H1 (cell line): ENCODE data around the gene RRH. TPM values are rescaled to one million over a fixed set of nuclear protein-coding genes. Genes with fewer than 3 reads are reported as not detected.
"Not testable (repeated sequence)": the region's sequence is repeated elsewhere in the genome, so short reads cannot be mapped to it uniquely, and the experiment has no call there.

Experiments used
- CTCF ChIA-PET: fragments of 300-600 bp; sonication (Branson Sonifier 250); formaldehyde crosslinking; loops from one replicate; lab custom pipeline; 2021; ENCODE audit not compliant: partially characterized antibody; lab: Charles Lee
- POLR2A ChIA-PET: fragments of 300-600 bp; sonication (Branson Sonifier 250); formaldehyde crosslinking; loops from one replicate; lab custom pipeline; 2021; ENCODE audit warnings: inconsistent platforms; ENCODE audit not compliant: partially characterized antibody; lab: Charles Lee
- DNase-seq, 2 experiments: peaks; one replicate each; pipeline versions ENCODE4 v3.0.0 to v3.0.0-alpha.2; 2010 to 2022; ENCODE audit warnings: low spot score in 2 of 2, low read depth in 1 of 2, mixed read lengths in 1 of 2
- FAIRE-seq: peaks from 2 replicates; lab custom pipeline; 2011; peaks lifted over from hg19 to GRCh38; lab: Jason Lieb, UNC
- H2AFZ ChIP-seq: 2 replicates; pipeline ENCODE4 v1.8.1; 2012; ENCODE audit warnings: low read length, inconsistent platforms
- H2AK5ac ChIP-seq: 2 replicates; pipeline ENCODE4 v1.6.1; 2013; ENCODE audit warnings: low read depth, low read length
- H2BK120ac ChIP-seq: replicated peaks from 2 replicates; pipeline ENCODE3; 2013; ENCODE audit warnings: low read depth, low read length, inconsistent platforms
- H2BK12ac ChIP-seq: 2 replicates; pipeline ENCODE4 v1.6.1; 2013; ENCODE audit warnings: low read depth, low read length
- H2BK15ac ChIP-seq: 2 replicates; pipeline ENCODE4 v1.6.1; 2013; ENCODE audit warnings: low read length
- H2BK20ac ChIP-seq: 2 replicates; pipeline ENCODE4 v1.6.1; 2013; ENCODE audit warnings: low read length
- H2BK5ac ChIP-seq: 2 replicates; pipeline ENCODE4 v1.6.1; 2013; ENCODE audit warnings: low read depth, low read length
- H3K14ac ChIP-seq: 2 replicates; pipeline ENCODE4 v1.6.1; 2013; ENCODE audit warnings: inconsistent platforms; ENCODE audit not compliant: insufficient read length
- H3K18ac ChIP-seq: 2 replicates; pipeline ENCODE4 v1.6.1; 2013; ENCODE audit warnings: low read length; ENCODE audit errors: extremely low read depth
- H3K23ac ChIP-seq: 2 replicates; pipeline ENCODE4 v1.6.1; 2013; ENCODE audit warnings: inconsistent platforms; ENCODE audit not compliant: insufficient read length
- H3K23me2 ChIP-seq: 2 replicates; pipeline ENCODE4 v1.6.1; 2013; ENCODE audit warnings: low read depth, low read length
- H3K27ac ChIP-seq: 2 replicates; pipeline ENCODE4 v1.6.1; 2011; ENCODE audit warnings: low read depth, low read length, inconsistent platforms
- H3K27me3 ChIP-seq, 4 experiments: replicated peaks in 1 of 4; 1 replicate in 1 of 4; 2 replicates in 3 of 4; pipeline versions ENCODE4 v1.6.1 to v1.8.1; 2011 to 2013; ENCODE audit warnings: low read length in 3 of 4, mild to moderate bottlenecking in 3 of 4, inconsistent platforms in 2 of 4, mixed read lengths in 2 of 4, moderate library complexity in 1 of 4; ENCODE audit not compliant: control insufficient read depth in 3 of 4, insufficient read depth in 3 of 4; ENCODE audit errors: extremely low read depth in 1 of 4
- H3K36me3 ChIP-seq, 4 experiments: 2 replicates each; pipeline versions ENCODE4 v1.6.1 to v1.8.1; 2011 to 2013; ENCODE audit warnings: mild to moderate bottlenecking in 4 of 4, low read length in 3 of 4, moderate library complexity in 2 of 4, control low read depth in 1 of 4, inconsistent platforms in 1 of 4; ENCODE audit not compliant: insufficient read depth in 4 of 4, control insufficient read depth in 2 of 4
- H3K4ac ChIP-seq: replicated peaks from 2 replicates; pipeline ENCODE3; 2013; ENCODE audit warnings: low read length, low read depth, mixed read lengths, inconsistent platforms; ENCODE audit not compliant: insufficient read length
- H3K4me1 ChIP-seq, 4 experiments: replicated peaks in 1 of 4; 1 replicate in 1 of 4; 2 replicates in 3 of 4; pipeline versions ENCODE4 v1.6.1 to v1.8.1; 2011 to 2013; ENCODE audit warnings: low read length in 3 of 4, inconsistent platforms in 2 of 4, mixed read lengths in 1 of 4; ENCODE audit not compliant: insufficient read depth in 4 of 4, control insufficient read depth in 3 of 4
- H3K4me2 ChIP-seq, 2 experiments: 2 replicates each; pipeline versions ENCODE4 v1.6.1 to v1.8.1; 2011 to 2013; ENCODE audit warnings: low read depth in 2 of 2, low read length in 2 of 2, control low read depth in 1 of 2, inconsistent platforms in 1 of 2, mild to moderate bottlenecking in 1 of 2; ENCODE audit not compliant: insufficient read depth in 1 of 2
- H3K4me3 ChIP-seq, 4 experiments: fragments of 200-600, 300-600 bp in 1 of 4; sonication (generic), shearing (Covaris generic), sonication (Bioruptor Twin) in 1 of 4; 2 replicates each; pipeline versions ENCODE4 v1.5.1 to v1.8.1; 2011 to 2016; ENCODE audit warnings: low read length in 4 of 4, low read depth in 3 of 4, control low read depth in 2 of 4, inconsistent platforms in 2 of 4, mild to moderate bottlenecking in 2 of 4, mixed read lengths in 1 of 4, moderate library complexity in 1 of 4; ENCODE audit not compliant: insufficient read depth in 2 of 4; ENCODE audit errors: extremely low read depth in 1 of 4
- H3K56ac ChIP-seq: replicated peaks from 2 replicates; pipeline ENCODE3; 2013; ENCODE audit warnings: low read depth, mild to moderate bottlenecking, mixed read lengths, low read length, inconsistent platforms; ENCODE audit not compliant: insufficient read length
- H3K79me1 ChIP-seq: 2 replicates; pipeline ENCODE4 v1.6.1; 2013; ENCODE audit warnings: low read depth, low read length, control low read depth
- H3K79me2 ChIP-seq, 2 experiments: 2 replicates each; pipeline versions ENCODE4 v1.6.1 to v1.8.1; 2012 to 2013; ENCODE audit warnings: low read length in 2 of 2, mild to moderate bottlenecking in 2 of 2, inconsistent platforms in 1 of 2; ENCODE audit not compliant: insufficient read depth in 2 of 2, control insufficient read depth in 1 of 2
- H3K9ac ChIP-seq, 4 experiments: replicated peaks in 1 of 4; 1 replicate in 1 of 4; 2 replicates in 3 of 4; pipeline versions ENCODE4 v1.6.1 to v1.8.1; 2011 to 2013; ENCODE audit warnings: low read depth in 3 of 4, low read length in 3 of 4, control low read depth in 2 of 4, mild to moderate bottlenecking in 2 of 4, moderate library complexity in 2 of 4, inconsistent platforms in 1 of 4; ENCODE audit errors: extremely low read depth in 1 of 4
- H3K9me3 ChIP-seq, 2 experiments: 2 replicates each; pipeline versions ENCODE4 v1.6.1 to v1.8.1; 2012 to 2013; ENCODE audit warnings: mild to moderate bottlenecking in 2 of 2, moderate library complexity in 2 of 2, control low read depth in 1 of 2, inconsistent platforms in 1 of 2, low read depth in 1 of 2, low read length in 1 of 2, mixed read lengths in 1 of 2; ENCODE audit not compliant: insufficient read depth in 2 of 2
- H4K20me1 ChIP-seq, 2 experiments: replicated peaks in 1 of 2; 2 replicates each; pipeline versions ENCODE3 to v1.8.1; 2011 to 2013; ENCODE audit warnings: inconsistent platforms in 2 of 2, low read length in 2 of 2, mild to moderate bottlenecking in 1 of 2; ENCODE audit not compliant: insufficient read depth in 2 of 2, control insufficient read depth in 1 of 2
- H4K5ac ChIP-seq: 2 replicates; pipeline ENCODE4 v1.6.1; 2013; ENCODE audit warnings: low read length, low read depth, mixed read lengths, inconsistent platforms; ENCODE audit not compliant: insufficient read length
- H4K8ac ChIP-seq: 2 replicates; pipeline ENCODE4 v1.8.0; 2013; ENCODE audit warnings: mild to moderate bottlenecking, moderate library complexity, low read length, inconsistent platforms; ENCODE audit not compliant: insufficient read depth; ENCODE audit errors: extremely low read depth
- H4K91ac ChIP-seq: replicated peaks from 2 replicates; pipeline ENCODE3; 2013; ENCODE audit warnings: low read length, mixed read lengths, inconsistent platforms; ENCODE audit not compliant: insufficient read length
- GABPA ChIP-seq: IDR thresholded peaks from 2 replicates; pipeline ENCODE4 v1.6.1; 2011; ENCODE audit warnings: mild to moderate bottlenecking, low read length, moderate library complexity, borderline replicate concordance; ENCODE audit not compliant: insufficient read depth
- WGBS, 2 experiments: shearing (Covaris generic) in 1 of 2; methylation state at CpG; one replicate each; pipeline versions ENCODE4 v1.1.6 to v1.1.7; 2013 to 2015; ENCODE audit warnings: low lambda C conversion rate in 2 of 2, mixed read lengths in 2 of 2, inconsistent platforms in 1 of 2, low coverage in 1 of 2, missing lambda C conversion rate in 1 of 2; ENCODE audit not compliant: insufficient replicate concordance in 2 of 2, insufficient coverage in 1 of 2, insufficient read length in 1 of 2; ENCODE audit errors: extremely low coverage in 1 of 2, missing lambda C conversion rate in 1 of 2; 5-methylcytosine and 5-hydroxymethylcytosine counted together
- polyA plus RNA-seq, 7 experiments: library from polyadenylated mRNA; depleted of rRNA in 3 of 7; stranded (reverse) in 5 of 7; unstranded in 2 of 7; fragments of >200 nt in 5 of 7; fragments of 200-250 nt in 2 of 7; gene quantifications; 1 replicate in 5 of 7; 2 replicates in 1 of 7; 4 replicates in 1 of 7; pipeline versions ENCODE4 v1.2.1 to v1.2.3, GENCODE V29; 2011 to 2013; ENCODE audit warnings: missing spikeins in 2 of 7, mixed read lengths in 2 of 7
- total RNA-seq: library from RNA; stranded (reverse); fragmentation: NEBNext Ultra II Directional; extraction: Animal tissue kit (Norgen Biotek cat#: 25700); gene quantifications from 2 replicates; pipeline ENCODE4 v1.2.1, GENCODE V29; 2021

RRH gene
- total and polyA plus RNA-seq, 2 of the 8 experiments (the other 6 are each of a cell fraction or from before 2014, with no cell fraction given), result 0.38 TPM; not detected in 1

DNA sequence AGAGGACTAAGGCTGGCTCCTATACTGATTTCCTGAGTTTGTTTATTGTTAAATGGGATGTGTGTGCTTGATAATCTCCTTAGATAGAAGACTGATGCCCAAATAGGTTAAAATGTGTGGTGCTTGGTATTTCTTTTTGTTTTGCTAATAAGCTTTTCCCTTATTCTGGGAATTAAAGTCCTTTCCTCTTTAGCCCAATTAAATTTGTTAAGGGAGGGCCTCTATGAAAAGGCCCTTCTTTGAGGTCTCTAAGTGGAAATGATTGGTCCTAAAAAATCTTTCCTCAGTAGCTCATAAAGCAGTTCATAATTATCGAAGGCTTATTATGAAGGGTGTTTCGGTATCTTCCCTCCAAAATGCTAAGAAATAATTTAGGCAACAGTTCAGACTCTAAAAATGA lies at the start of gene RRH (continued):
- no peak for TF ChIP-seq GABPA
- TF ChIP-seq, all 59 proteins: peak for 0

- H3K23ac ChIP-seq, H3K4me2 ChIP-seq, H4K20me1 ChIP-seq, H3K27ac ChIP-seq, H2AK5ac ChIP-seq, H3K9me3 ChIP-seq, H3K4ac ChIP-seq, H3K56ac ChIP-seq, H3K4me1 ChIP-seq, H3K18ac ChIP-seq, DNase-seq, H3K4me3 ChIP-seq, H3K14ac ChIP-seq, H2BK15ac ChIP-seq, H4K8ac ChIP-seq, H2BK20ac ChIP-seq, H2BK120ac ChIP-seq, H4K91ac ChIP-seq, H2BK5ac ChIP-seq, FAIRE-seq, POLR2A ChIA-PET, H2AFZ ChIP-seq, H3K9ac ChIP-seq, H4K5ac ChIP-seq, H3K36me3 ChIP-seq, H3K79me2 ChIP-seq, H3K79me1 ChIP-seq, H2BK12ac ChIP-seq, H3K27me3 ChIP-seq, H3K23me2 ChIP-seq: not testable (repeated sequence)
- WGBS, 2 experiments, result 92% methylated on average over 2 of the region's 2 CpGs; no CpG with 5 or more reads in 1 of the 2 experiments
- CTCF ChIA-PET, result interaction anchor here (0.6 kb wide), 1 partner anchor 533 kb away, joined by 3 read pairs; no protein-coding TSS in a partner anchor
Observed at GRCh38 chr4:109782092-109782491, 45.7 kb upstream of the RRH start.
